Left lobe of liver (tissue), 2 donors: ENCODE measurements around the gene POFUT2. TPM values are rescaled to one million over a fixed set of nuclear protein-coding genes. Genes with fewer than 3 reads are reported as not detected.

Experiments used
- ATAC-seq: fragments of 200-7000 bp; cut with Tn5 transposase; one replicate; pipeline ENCODE4 v1.9.1; 2020; ENCODE audit warnings: mild to moderate bottlenecking, moderate library complexity
- DNase-seq: peaks from one replicate; pipeline ENCODE4 v3.0.0-alpha.2; 2020; ENCODE audit warnings: low spot score
- total RNA-seq: library from RNA; stranded (reverse); gene quantifications from one replicate; pipeline ENCODE4 v1.2.1, GENCODE V29; 2021
- donor health status: DM: no; HTN: no; CAD: no; lungs with moderate emphysema.
- donor health status: DM: no; HTN: yes; CAD: no.

The POFUT2 gene
- total RNA-seq, 1 donor from 2014 or later = 17.5 TPM

- DNase-seq (peak; percentile 45), ATAC-seq (peak; percentile 50)
Measured at GRCh38 chr21:45299026-45299863, 11.6 kb upstream of the POFUT2 start.

- peak; percentile 26 for ATAC-seq
- peak; percentile 43 for DNase-seq
Measured at GRCh38 chr21:45297869-45298268, 10.2 kb upstream of the POFUT2 start.

GRCh38 chr21:45297329-45297728, 9.6 kb upstream of the POFUT2 start:
- DNase-seq (no peak), ATAC-seq (no peak)

GRCh38 chr21:45296638-45297037, 8.9 kb upstream of the POFUT2 start:
- ATAC-seq (no peak), DNase-seq (no peak)

- ATAC-seq (no peak), DNase-seq (peak; percentile 22)
Measured at GRCh38 chr21:45295576-45296365, 8.1 kb upstream of the POFUT2 start.

- peak; percentile 23 for ATAC-seq
- peak; percentile 60 for DNase-seq
Measured at GRCh38 chr21:45294509-45295291, 7.0 kb upstream of the POFUT2 start.

- no peak for ATAC-seq
- peak; percentile 48 for DNase-seq
Measured at GRCh38 chr21:45293726-45294401, 6.2 kb upstream of the POFUT2 start.

GRCh38 chr21:45293220-45293725, 5.6 kb upstream of the POFUT2 start:
- ATAC-seq (no peak), DNase-seq (peak; percentile 44)

GRCh38 chr21:45292399-45293219, 4.9 kb upstream of the POFUT2 start:
- ATAC-seq (peak; percentile 81), DNase-seq (peak; percentile 82)

GRCh38 chr21:45291613-45292398, 4.1 kb upstream of the POFUT2 start:
- peak; percentile 50 for DNase-seq

GRCh38 chr21:45290948-45291612, 3.4 kb upstream of the POFUT2 start:
- ATAC-seq (no peak), DNase-seq (peak; percentile 48)

More at GRCh38 chr21:45291613-45292398, 4.1 kb upstream of the POFUT2 start:
- no peak for ATAC-seq

- peak; percentile 35 for DNase-seq
- ATAC-seq = no peak
Measured at GRCh38 chr21:45289655-45290515, 2.2 kb upstream of the POFUT2 start.

GRCh38 chr21:45289134-45289533, 1.4 kb upstream of the POFUT2 start:
- ATAC-seq (no peak), DNase-seq (peak; percentile 19)

- DNase-seq (no peak), ATAC-seq (peak; percentile 9)
Measured at GRCh38 chr21:45288441-45288841, 746 bp upstream of the POFUT2 start.

- ATAC-seq (no peak), DNase-seq (peak; percentile 44)
Measured at GRCh38 chr21:45286671-45287437, 841 bp downstream of the POFUT2 start.

- DNase-seq (peak; percentile 32), ATAC-seq (no peak)
Measured at GRCh38 chr21:45285266-45285931, 2.3 kb downstream of the POFUT2 start.
